CD4-positive, alpha-beta T cell treated with Interleukin-6 for 4 hours (primary cell): ENCODE data around the gene GBF1.

Experiments
- DNase-seq: peaks from one replicate; pipeline ENCODE4 v3.0.0-alpha.2; 2020; ENCODE audit warnings: mixed read lengths

Gene GBF1

GRCh38 chr10:102411341-102412255 is 166.3 kb downstream of the GBF1 start:
- DNase-seq: no peak

- no peak for DNase-seq
Observed at GRCh38 chr10:102412293-102412692, 167.0 kb downstream of the GBF1 start.

GRCh38 chr10:102413053-102413705 is 167.8 kb downstream of the GBF1 start:
- DNase-seq: peak; percentile 57

GRCh38 chr10:102413806-102414561 is 168.7 kb downstream of the GBF1 start:
- DNase-seq: no peak

GRCh38 chr10:102414749-102415148 is 169.4 kb downstream of the GBF1 start:
- no peak for DNase-seq

GRCh38 chr10:102416283-102416682 is 171.0 kb downstream of the GBF1 start:
- DNase-seq: no peak

- no peak for DNase-seq
Observed at GRCh38 chr10:102416695-102417094, 171.4 kb downstream of the GBF1 start.

- DNase-seq: no peak
Observed at GRCh38 chr10:102418622-102419268, 173.4 kb downstream of the GBF1 start, which contains the start of gene PSD. TSS of gene PSD (minus strand) at chr10:102418785. CDS start at chr10:102417038, 1,747 bp downstream.

GRCh38 chr10:102419269-102420180 is 174.2 kb downstream of the GBF1 start:
- DNase-seq: peak; percentile 74

GRCh38 chr10:102420181-102420713 is 174.9 kb downstream of the GBF1 start:
- DNase-seq: no peak

- peak; percentile 97 for DNase-seq
Observed at GRCh38 chr10:102420714-102421506, 175.6 kb downstream of the GBF1 start, which contains the start of gene FBXL15. TSS of gene FBXL15 (plus strand) at chr10:102420836. CDS start at chr10:102421130, 294 bp downstream.

GRCh38 chr10:102421507-102421756 is 176.1 kb downstream of the GBF1 start:
- no peak for DNase-seq

GRCh38 chr10:102421757-102422512 is 176.6 kb downstream of the GBF1 start:
- peak; percentile 28 for DNase-seq

- DNase-seq: peak; percentile 59
Observed at GRCh38 chr10:102422545-102423129, 177.3 kb downstream of the GBF1 start.

GRCh38 chr10:102423372-102423968 is 178.1 kb downstream of the GBF1 start:
- no peak for DNase-seq

- no peak for DNase-seq
Observed at GRCh38 chr10:102424145-102424544, 178.8 kb downstream of the GBF1 start.

GRCh38 chr10:102424916-102425315 is 179.6 kb downstream of the GBF1 start:
- no peak for DNase-seq

- no peak for DNase-seq
Observed at GRCh38 chr10:102425444-102425843, 180.1 kb downstream of the GBF1 start.

- no peak for DNase-seq
Observed at GRCh38 chr10:102426803-102427287, 181.5 kb downstream of the GBF1 start.
